Measurements from ENCODE around the gene STUB1. TPM values are rescaled to one million over a fixed set of nuclear protein-coding genes. Genes with fewer than 3 reads are reported as not detected.
A peak's percentile ranks its signal among the peaks of the same experiment; 100 is the strongest.

Gene STUB1
- polyA plus RNA-seq, 2 of the 4 experiments (the other 2 are of a cell fraction), result 60.6 to 93.5 TPM

DNA sequence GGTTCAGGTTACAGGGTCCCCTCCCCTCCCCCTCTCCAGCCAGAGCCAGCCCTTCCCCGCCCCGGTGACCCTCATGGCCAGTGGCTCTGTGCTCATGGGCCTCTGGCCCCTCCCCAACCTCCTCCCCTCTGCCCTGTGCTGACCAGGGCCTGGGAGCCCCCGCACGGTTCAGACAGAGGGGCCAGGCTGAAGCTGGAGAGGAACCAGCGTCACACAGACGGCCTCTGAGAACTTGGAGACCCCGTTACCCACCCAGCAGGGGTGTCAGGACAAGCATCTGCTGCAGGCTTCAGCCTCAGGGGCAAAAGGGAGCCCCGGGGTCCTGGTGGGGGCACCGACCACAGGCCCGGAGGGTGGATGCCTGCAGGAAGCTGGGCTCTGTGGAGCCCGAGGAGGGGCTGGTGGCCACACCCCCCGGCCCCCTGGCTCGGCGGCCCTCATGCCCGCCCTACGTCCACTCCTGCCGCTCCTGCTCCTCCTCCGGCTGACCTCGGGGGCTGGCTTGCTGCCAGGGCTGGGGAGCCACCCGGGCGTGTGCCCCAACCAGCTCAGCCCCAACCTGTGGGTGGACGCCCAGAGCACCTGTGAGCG, 49.3 kb upstream of the STUB1 start, which contains the start of gene WFIKKN1:
Gene WFIKKN1 (plus strand): TSS at position 171 of the 591 bp plus-strand sequence. CDS start 269 bp downstream, at position 440.
- ChIA-PET POLR2A (no interaction called here), CTCF (no interaction called here)
- 53% methylated on average over 6 of the region's 23 CpGs for WGBS (ENCODE audit: missing lambda C conversion rate)
- ATAC-seq, result no peak
- Histone ChIP-seq H3K4me2 (no peak within 1 kb of the TSS), H3K4me1 (peaks cover 48% of the 10 kb centered on the region), H3K9me3 (no peaks in the 10 kb centered on the region), H3K27ac (peak within 1 kb of the TSS in 1 of 2 experiments; percentile 48; a peak in 3 of 6 replicates), H3K4me3 (no peak within 1 kb of the TSS)
- no peak for DNase-seq (ENCODE audit: low read depth in 1 of 2, low spot score in 1 of 2)
- TF ChIP-seq RNF2 (IDR thresholded peaks at IDR 0.05; ENCODE audit: borderline replicate concordance, low read depth) (no peak), PBX3 (IDR thresholded peaks at IDR 0.05) (0 out of 2 replicates have a peak, but pooled peaks have one; percentile 24)
- FAIRE-seq, result no peak

DNA sequence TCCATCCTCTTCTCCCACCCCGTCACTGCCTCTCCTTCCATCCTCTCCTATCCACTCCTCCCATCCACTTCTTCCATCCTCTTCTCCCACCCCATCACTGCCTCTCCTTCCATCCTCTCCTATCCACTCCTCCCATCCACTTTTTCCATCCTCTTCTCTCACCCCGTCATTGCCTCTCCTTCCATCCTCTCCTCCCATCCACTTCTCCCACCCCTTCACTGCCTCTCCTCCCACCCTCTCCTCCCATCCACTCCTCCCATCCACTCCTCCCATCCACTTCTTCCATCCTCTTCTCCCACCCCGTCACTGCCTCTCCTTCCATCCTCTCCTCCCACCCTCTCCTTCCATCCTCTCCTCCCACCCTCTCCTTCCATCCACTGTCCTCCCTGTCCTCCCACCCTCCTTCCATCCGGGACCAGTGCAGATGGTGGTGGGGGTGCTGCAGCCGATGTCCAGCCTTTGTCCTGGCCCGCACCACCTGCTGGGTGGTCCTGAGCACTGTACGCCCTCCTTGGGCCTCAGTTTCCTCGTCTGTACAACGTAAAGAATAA, 48.3 kb upstream of the STUB1 start:
- Histone ChIP-seq H3K9me3 (no peaks in the 10 kb centered on the region), H3K4me3 (no peak overlapping the region), H3K4me2 (no peak overlapping the region), H3K4me1 (peaks cover 40% of the 10 kb centered on the region), H3K27ac (no peak overlapping the region)
- FAIRE-seq (no peak), DNase-seq (ENCODE audit: low read depth in 1 of 2, low spot score in 1 of 2) (no peak), ATAC-seq (no peak)
- 86% methylated on average over 8 of the region's 9 CpGs for WGBS (ENCODE audit: missing lambda C conversion rate)
- TF ChIP-seq GATA3 (IDR thresholded peaks at IDR 0.05; ENCODE audit: borderline replicate concordance) (no peak), FOSL2 (IDR thresholded peaks at IDR 0.05) (no peak), FOSL2 (CRISPR knock-in tag; IDR thresholded peaks at IDR 0.05) (no peak), RCOR1 (IDR thresholded peaks at IDR 0.05; ENCODE audit: low read depth, low read length) (no peak), MAFK (IDR thresholded peaks at IDR 0.05; ENCODE audit: partially characterized antibody) (no peak), MAZ (IDR thresholded peaks at IDR 0.05; ENCODE audit: borderline replicate concordance, low read depth, low read length) (no peak), CBX2 (IDR thresholded peaks at IDR 0.05; ENCODE audit: borderline replicate concordance, low read depth) (no peak), RFX5 (IDR thresholded peaks at IDR 0.05) (no peak), MYC (IDR thresholded peaks at IDR 0.05; ENCODE audit: borderline replicate concordance, low read length) (no peak), HEYL (CRISPR knock-in tag; IDR thresholded peaks at IDR 0.05) (no peak), FOSB (CRISPR knock-in tag; IDR thresholded peaks at IDR 0.05) (no peak), SREBF2 (IDR thresholded peaks at IDR 0.05) (no peak), NR3C1 (IDR thresholded peaks at IDR 0.05) (no peak), CBX8 (IDR thresholded peaks at IDR 0.05) (no peak), ZNF302 (CRISPR knock-in tag; IDR thresholded peaks at IDR 0.05) (no peak), REST (IDR thresholded peaks at IDR 0.05) (no peak), ZC3H11A (IDR thresholded peaks at IDR 0.05) (no peak), EP300 (IDR thresholded peaks at IDR 0.05) (no peak), RARB (CRISPR knock-in tag; IDR thresholded peaks at IDR 0.05) (no peak), JUN (IDR thresholded peaks at IDR 0.05) (no peak)
- TF ChIP-seq, protein P1, sequence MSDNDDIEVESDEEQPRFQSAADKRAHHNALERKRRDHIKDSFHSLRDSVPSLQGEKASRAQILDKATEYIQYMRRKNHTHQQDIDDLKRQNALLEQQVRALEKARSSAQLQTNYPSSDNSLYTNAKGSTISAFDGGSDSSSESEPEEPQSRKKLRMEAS (IDR thresholded peaks at IDR 0.05), result no peak
- ChIA-PET POLR2A (no interaction called here), CTCF (interaction anchor here (0.5 kb wide), 1 partner anchor 1687 kb away, joined by 3 read pairs; no protein-coding TSS in a partner anchor)
